ENCODE measurements around the gene HELQ. TPM values are rescaled to one million over a fixed set of nuclear protein-coding genes. Genes with fewer than 3 reads are reported as not detected.

Gene HELQ
- total RNA-seq, 1 experiment from 2014 or later = 11.5 TPM

GRCh38 chr4:83381173-83381572, 74.5 kb downstream of the HELQ start:
- BruUV-seq (replicated peaks) = no TSS peak
- Histone ChIP-seq H3K4me1 (ENCODE audit: insufficient read depth, low read length, poor library complexity, severe bottlenecking) (no peaks in the 10 kb centered on the region), H3K4me3 (ENCODE audit: low read depth, low read length, poor library complexity, severe bottlenecking) (no peak overlapping the region), H3K27me3 (replicated peaks; ENCODE audit: insufficient read depth, low read depth, low read length, poor library complexity) (no peaks in the 10 kb centered on the region), H3K9me3 (ENCODE audit: low read depth, low read length, poor library complexity, severe bottlenecking) (peaks cover 6% of the 10 kb centered on the region), H3K27ac (ENCODE audit: low read depth, low read length, poor library complexity, severe bottlenecking) (no peak overlapping the region), H3K36me3 (ENCODE audit: insufficient read depth, low read length, poor library complexity, severe bottlenecking) (no peaks in the 10 kb centered on the region)
- CTCF ChIA-PET = no interaction called here
- no peak for DNase-seq (ENCODE audit: low spot score)
- TF ChIP-seq EZH2 (IDR thresholded peaks at IDR 0.05; ENCODE audit: borderline replicate concordance, low read depth, low read length, poor library complexity, severe bottlenecking) = no peak
- no peak for TF ChIP-seq CTCF (conservative IDR thresholded peaks at IDR 0.05; ENCODE audit: low read depth, low read length)
- intact Hi-C loops (cut with micrococcal nuclease; ENCODE audit: unreplicated experiment) = no loop called here
- POLR2A ChIA-PET (ENCODE audit: low non-redundant PET) = no interaction called here

GRCh38 chr4:83378419-83378818, 77.2 kb downstream of the HELQ start:
- ChIA-PET POLR2A (ENCODE audit: low non-redundant PET) (interaction anchor here (0.6 kb wide), 1 partner anchor 160 kb away, joined by 3 read pairs; no protein-coding TSS in a partner anchor), CTCF (no interaction called here)
- intact Hi-C loops (cut with micrococcal nuclease; ENCODE audit: unreplicated experiment) = no loop called here
- no TSS peak for BruUV-seq (replicated peaks)
- Histone ChIP-seq H3K9me3 (ENCODE audit: low read depth, low read length, poor library complexity, severe bottlenecking) (peaks cover 6% of the 10 kb centered on the region), H3K27me3 (replicated peaks; ENCODE audit: insufficient read depth, low read depth, low read length, poor library complexity) (no peaks in the 10 kb centered on the region), H3K4me3 (ENCODE audit: low read depth, low read length, poor library complexity, severe bottlenecking) (no peak overlapping the region), H3K36me3 (ENCODE audit: insufficient read depth, low read length, poor library complexity, severe bottlenecking) (no peaks in the 10 kb centered on the region), H3K27ac (ENCODE audit: low read depth, low read length, poor library complexity, severe bottlenecking) (no peak overlapping the region), H3K4me1 (ENCODE audit: insufficient read depth, low read length, poor library complexity, severe bottlenecking) (no peaks in the 10 kb centered on the region)
- DNase-seq (ENCODE audit: low spot score) = no peak
- TF ChIP-seq CTCF (conservative IDR thresholded peaks at IDR 0.05; ENCODE audit: low read depth, low read length) (no peak), EZH2 (IDR thresholded peaks at IDR 0.05; ENCODE audit: borderline replicate concordance, low read depth, low read length, poor library complexity, severe bottlenecking) (no peak)

- no peaks in the 10 kb centered on the region for H3K27me3 ChIP-seq (replicated peaks; ENCODE audit: insufficient read depth, low read depth, low read length, poor library complexity)
- no peak for DNase-seq (ENCODE audit: low spot score)
- TF ChIP-seq CTCF (conservative IDR thresholded peaks at IDR 0.05; ENCODE audit: low read depth, low read length) = no peak
- no peak for TF ChIP-seq EZH2 (IDR thresholded peaks at IDR 0.05; ENCODE audit: borderline replicate concordance, low read depth, low read length, poor library complexity, severe bottlenecking)
- no peak overlapping the region for H3K4me3 ChIP-seq (ENCODE audit: low read depth, low read length, poor library complexity, severe bottlenecking)
- ChIA-PET POLR2A (ENCODE audit: low non-redundant PET) (no interaction called here), CTCF (interaction anchor here (1.6 kb wide), 1 partner anchor 11 kb away, joined by 4 read pairs; no protein-coding TSS in a partner anchor)
- intact Hi-C loops (cut with micrococcal nuclease; ENCODE audit: unreplicated experiment) = no loop called here
- no peak overlapping the region for H3K27ac ChIP-seq (ENCODE audit: low read depth, low read length, poor library complexity, severe bottlenecking)
- no peaks in the 10 kb centered on the region for H3K36me3 ChIP-seq (ENCODE audit: insufficient read depth, low read length, poor library complexity, severe bottlenecking)
- no peaks in the 10 kb centered on the region for H3K4me1 ChIP-seq (ENCODE audit: insufficient read depth, low read length, poor library complexity, severe bottlenecking)
- H3K9me3 ChIP-seq (ENCODE audit: low read depth, low read length, poor library complexity, severe bottlenecking) = no peaks in the 10 kb centered on the region
- no TSS peak for BruUV-seq (replicated peaks)
These were observed 82.7 kb downstream of the HELQ start for GRCh38 chr4:83372931-83373330.
